GM19463 (cell line): ENCODE data around the gene ORMDL3.
"Not testable (repeated sequence)": the region's sequence is repeated elsewhere in the genome, so short reads cannot be mapped to it uniquely, and the experiment has no call there.

ENCODE experiments used
- ATAC-seq: cut with Tn5 transposase; IDR thresholded peaks from one replicate; pipeline ENCODE4 v1.9.1; 2021; ENCODE audit warnings: mild to moderate bottlenecking, moderate library complexity; ENCODE audit not compliant: unreplicated experiment

Gene ORMDL3

GRCh38 chr17:39887078-39887477 is 40.3 kb downstream of the ORMDL3 start:
- ATAC-seq: no peak

- ATAC-seq: not testable (repeated sequence)
Measured at GRCh38 chr17:39886102-39886501, 41.3 kb downstream of the ORMDL3 start.

- no peak for ATAC-seq
Measured at GRCh38 chr17:39872751-39873150, 54.6 kb downstream of the ORMDL3 start.

- no peak for ATAC-seq
Measured at GRCh38 chr17:39871801-39872200, 55.6 kb downstream of the ORMDL3 start.
